HCT116 (cell line): ENCODE data around the gene KAT6B. TPM values are rescaled to one million over a fixed set of nuclear protein-coding genes. Genes with fewer than 3 reads are reported as not detected.

Experiments
- ATAC-seq: fragments of 200-7000 bp; cut with Tn5 transposase; 2 replicates; pipeline ENCODE4 v1.9.1; 2020; ENCODE audit warnings: mild to moderate bottlenecking, moderate library complexity
- BruUV-seq: library from RNA; stranded (reverse); fragments of 400-500 nt; replicated peaks from 2 replicates; lab custom pipeline; 2021; lab: Mats Ljungman, UMichigan
- CTCF ChIA-PET: fragments of 300-600 bp; sonication (Branson Sonifier 250); formaldehyde crosslinking; loops from one replicate; lab custom pipeline; 2021; ENCODE audit warnings: antibody characterized with exemption; lab: Charles Lee
- POLR2A ChIA-PET: fragments of 300-600, 350-600 bp; sonication (Branson Sonifier 250); formaldehyde crosslinking; loops from one replicate; lab custom pipeline; 2021; ENCODE audit warnings: antibody characterized with exemption; lab: Charles Lee
- RAD21 ChIA-PET, 2 experiments: fragments of 300-600 bp; sonication (Branson Sonifier 250); formaldehyde crosslinking; loops; one replicate each; lab custom pipeline; 2023; ENCODE audit warnings: low total read pairs in 2 of 2; ENCODE audit not compliant: uncharacterized antibody in 2 of 2, unreplicated experiment in 2 of 2, low non-redundant PET in 1 of 2; lab: Charles Lee
- DNase-seq: peaks from one replicate; pipeline ENCODE4 v3.0.0-alpha.2; 2010; ENCODE audit warnings: low read depth, low spot score
- H2AFZ ChIP-seq: fragments of 200-600 bp; shearing (Covaris generic), sonication (generic); 2 replicates; pipeline ENCODE4 v1.6.1; 2017; ENCODE audit warnings: low read depth, mixed run types, mixed read lengths, antibody characterized with exemption, low read length; ENCODE audit not compliant: poor library complexity, severe bottlenecking
- H3K27ac ChIP-seq: 2 replicates; pipeline ENCODE4 v1.5.1; 2012; ENCODE audit warnings: low read depth, low read length
- H3K27me3 ChIP-seq: fragments of 200-600 bp; sonication (generic); 2 replicates; pipeline ENCODE4 v1.6.1; 2016; ENCODE audit warnings: mixed run types, low read length, mixed read lengths; ENCODE audit not compliant: insufficient read depth
- H3K36me3 ChIP-seq, 2 experiments: fragments of 200-500 bp in 1 of 2; fragments of 200-600 bp in 1 of 2; sonication (Bioruptor generic) in 1 of 2; sonication (generic) in 1 of 2; 2 replicates each; pipeline versions ENCODE4 v1.5.1 to v1.6.1; 2014 to 2016; ENCODE audit warnings: low read length in 2 of 2, inconsistent platforms in 1 of 2, mixed read lengths in 1 of 2, mixed run types in 1 of 2; ENCODE audit not compliant: insufficient read depth in 2 of 2, control insufficient read depth in 1 of 2
- H3K4me1 ChIP-seq, 2 experiments: fragments of 200-600 bp in 1 of 2; sonication (generic) in 1 of 2; 2 replicates each; pipeline versions ENCODE4 v1.5.1 to v1.6.1; 2012 to 2017; ENCODE audit warnings: low read length in 2 of 2, inconsistent platforms in 1 of 2, mild to moderate bottlenecking in 1 of 2, mixed read lengths in 1 of 2, mixed run types in 1 of 2, moderate library complexity in 1 of 2; ENCODE audit not compliant: insufficient read depth in 2 of 2, control insufficient read depth in 1 of 2
- H3K4me2 ChIP-seq: fragments of 200-600 bp; sonication (generic); 2 replicates; pipeline ENCODE4 v1.6.1; 2017; ENCODE audit warnings: mixed run types, low read length, mixed read lengths
- H3K4me3 ChIP-seq, 2 experiments: fragments of 200-600 bp in 1 of 2; sonication (generic) in 1 of 2; replicated peaks in 1 of 2; 2 replicates each; pipeline ENCODE4 v1.5.1; 2011 to 2016; ENCODE audit warnings: low read length in 2 of 2, control low read depth in 1 of 2, low read depth in 1 of 2, mild to moderate bottlenecking in 1 of 2, mixed read lengths in 1 of 2, mixed run types in 1 of 2
- H3K79me2 ChIP-seq: fragments of 200-600 bp; sonication (generic); 2 replicates; pipeline ENCODE4 v1.6.1; 2017; ENCODE audit warnings: mild to moderate bottlenecking, mixed run types, low read length, moderate library complexity, mixed read lengths; ENCODE audit not compliant: insufficient read depth
- H3K9ac ChIP-seq: fragments of 200-600 bp; sonication (generic); 2 replicates; pipeline ENCODE4 v1.6.1; 2016; ENCODE audit warnings: low read length, mixed read lengths
- H3K9me2 ChIP-seq: fragments of 200-600 bp; sonication (generic), shearing (Covaris generic); 2 replicates; pipeline ENCODE4 v1.6.1; 2017; ENCODE audit warnings: mixed run types, mild to moderate bottlenecking, moderate library complexity; ENCODE audit not compliant: insufficient read depth
- H3K9me3 ChIP-seq, 2 experiments: fragments of 200-500 bp in 1 of 2; fragments of 200-600 bp in 1 of 2; sonication (Bioruptor generic) in 1 of 2; sonication (generic) in 1 of 2; 2 replicates each; pipeline ENCODE4 v1.6.1; 2014 to 2017; ENCODE audit warnings: low read length in 2 of 2, mixed read lengths in 2 of 2, inconsistent platforms in 1 of 2, low read depth in 1 of 2, mild to moderate bottlenecking in 1 of 2, mixed run types in 1 of 2, moderate library complexity in 1 of 2; ENCODE audit not compliant: control insufficient read depth in 1 of 2, insufficient read depth in 1 of 2
- H4K20me1 ChIP-seq: fragments of 200-600 bp; sonication (generic), shearing (Covaris generic); 2 replicates; pipeline ENCODE4 v1.6.1; 2017; ENCODE audit warnings: mixed run types, mild to moderate bottlenecking, moderate library complexity; ENCODE audit not compliant: insufficient read depth
- ATF3 ChIP-seq: IDR thresholded peaks from 2 replicates; pipeline ENCODE4 v1.6.1; 2012
- CEBPB ChIP-seq: IDR thresholded peaks from 2 replicates; pipeline ENCODE4 v1.6.1; 2012; ENCODE audit warnings: low read depth
- CTCF ChIP-seq, 3 experiments: fragments of 200-600 bp in 1 of 3; sonication (generic) in 1 of 3; IDR thresholded peaks in 2 of 3; conservative IDR thresholded peaks in 1 of 3; 2 replicates each; pipeline ENCODE4 v1.5.1; 2012 to 2017; ENCODE audit warnings: low read depth in 2 of 3, low read length in 2 of 3, antibody characterized with exemption in 1 of 3, borderline replicate concordance in 1 of 3, control low read depth in 1 of 3, mild to moderate bottlenecking in 1 of 3, mixed read lengths in 1 of 3, mixed run types in 1 of 3, moderate library complexity in 1 of 3; ENCODE audit not compliant: insufficient read depth in 1 of 3
- EGR1 ChIP-seq: IDR thresholded peaks from 2 replicates; pipeline ENCODE4 v1.6.1; 2012; ENCODE audit warnings: low read depth
- ELF1 ChIP-seq: IDR thresholded peaks from 2 replicates; pipeline ENCODE4 v1.6.1; 2012; ENCODE audit warnings: low read depth, borderline replicate concordance
- EZH2phosphoT487 ChIP-seq: fragments of 200-600 bp; IDR thresholded peaks from 2 replicates; pipeline ENCODE4 v1.6.1; 2018; ENCODE audit warnings: antibody characterized with exemption, borderline replicate concordance
- FOSL1 ChIP-seq: IDR thresholded peaks from 2 replicates; pipeline ENCODE4 v1.6.1; 2012; ENCODE audit warnings: low read depth
- JUND ChIP-seq: IDR thresholded peaks from 2 replicates; pipeline ENCODE4 v1.6.1; 2012
- MAX ChIP-seq: IDR thresholded peaks from 2 replicates; pipeline ENCODE4 v1.6.1; 2012
- POLR2A ChIP-seq: IDR thresholded peaks from 2 replicates; pipeline ENCODE4 v1.7.0; 2011; ENCODE audit warnings: borderline replicate concordance; ENCODE audit not compliant: insufficient read depth, insufficient read length; ENCODE audit errors: extremely low read depth
- POLR2AphosphoS5 ChIP-seq: IDR thresholded peaks from 2 replicates; pipeline ENCODE4 v1.6.1; 2011; ENCODE audit warnings: mild to moderate bottlenecking, low read depth, low read length, moderate library complexity
- RAD21 ChIP-seq: IDR thresholded peaks from 2 replicates; pipeline ENCODE4 v1.6.1; 2012; ENCODE audit warnings: low read depth, mild to moderate bottlenecking
- REST ChIP-seq: IDR thresholded peaks from 2 replicates; pipeline ENCODE4 v1.6.1; 2012; ENCODE audit warnings: low read depth
- SIN3A ChIP-seq: IDR thresholded peaks from 2 replicates; pipeline ENCODE4 v1.6.1; 2012; ENCODE audit warnings: low read depth
- SP1 ChIP-seq: IDR thresholded peaks from 2 replicates; pipeline ENCODE4 v1.6.1; 2012; ENCODE audit warnings: low read depth
- SRF ChIP-seq: IDR thresholded peaks from 2 replicates; pipeline ENCODE4 v1.6.1; 2012; ENCODE audit warnings: low read depth
- TCF7L2 ChIP-seq: IDR thresholded peaks from 2 replicates; pipeline ENCODE4 v1.7.0; 2011; ENCODE audit warnings: borderline replicate concordance, inconsistent platforms; ENCODE audit not compliant: insufficient read depth, insufficient read length; ENCODE audit errors: extremely low read depth
- YY1 ChIP-seq: IDR thresholded peaks from 2 replicates; pipeline ENCODE4 v1.6.1; 2011; ENCODE audit warnings: low read length, low read depth, moderate library complexity, mild to moderate bottlenecking; ENCODE audit not compliant: insufficient replicate concordance; ENCODE audit errors: extremely low read depth
- ZBTB33 ChIP-seq: IDR thresholded peaks from 2 replicates; pipeline ENCODE4 v1.6.1; 2011; ENCODE audit warnings: mild to moderate bottlenecking, low read length, moderate library complexity; ENCODE audit not compliant: insufficient replicate concordance; ENCODE audit errors: extremely low read depth
- ZFX ChIP-seq: fragments of 450-650 bp; IDR thresholded peaks from 2 replicates; pipeline ENCODE4 v1.6.1; 2017
- intact Hi-C: fragments of 100-400 bp; cut with micrococcal nuclease; formaldehyde crosslinking; loops from 2 replicates; pipeline ENCODE4 v1.10.0; 2022
- total RNA-seq: library from RNA; stranded (reverse); gene quantifications from one replicate; pipeline ENCODE4 v1.2.1, GENCODE V29; 2021; ENCODE audit not compliant: unreplicated experiment

Gene KAT6B
- total RNA-seq, 1 experiment from 2014 or later = 17.8 TPM

GRCh38 chr10:74890460-74890859 lies 64.1 kb downstream of the KAT6B start:
- no peaks in the 10 kb centered on the region for H3K27me3 ChIP-seq
- no peaks in the 10 kb centered on the region for H4K20me1 ChIP-seq
- no peak overlapping the region for H3K27ac ChIP-seq
- H3K4me2 ChIP-seq = no peak overlapping the region
- H3K9me2 ChIP-seq = no peaks in the 10 kb centered on the region
- BruUV-seq = no TSS peak
- DNase-seq (no peak), ATAC-seq (no peak)
- no peak overlapping the region for H3K4me3 ChIP-seq
- no peak overlapping the region for H3K9ac ChIP-seq
- RAD21 ChIA-PET = no interaction called here
- POLR2A ChIA-PET = no interaction called here
- CTCF ChIA-PET = no interaction called here
- no peaks in the 10 kb centered on the region for H3K9me3 ChIP-seq
- H3K79me2 ChIP-seq = 0 out of 2 replicates have a peak, but pooled peaks cover 4% of the 10 kb centered on the region
- intact Hi-C loops = no loop called here
- H3K36me3 ChIP-seq = no peaks in the 10 kb centered on the region
- no peak overlapping the region for H2AFZ ChIP-seq
- TF ChIP-seq CEBPB (no peak), MAX (no peak), ELF1 (no peak), JUND (no peak), SIN3A (no peak), REST (no peak), SRF (no peak), TCF7L2 (no peak), EGR1 (no peak), POLR2AphosphoS5 (no peak), YY1 (no peak), EZH2phosphoT487 (no peak), FOSL1 (no peak), POLR2A (no peak), ZBTB33 (no peak), ATF3 (no peak), CTCF (IDR thresholded peaks at IDR 0.05 in 2 of 3, conservative IDR thresholded peaks at IDR 0.05 in 1 of 3; ENCODE audit: borderline replicate concordance in 1 of 3, insufficient read depth in 1 of 3, low read depth in 2 of 3, low read length in 2 of 3) (no peak), RAD21 (no peak), ZFX (no peak), SP1 (no peak)
- H3K4me1 ChIP-seq = no peaks in the 10 kb centered on the region
